LoVo (cell line): ENCODE data around the gene OPRM1.
"Not testable (repeated sequence)": the region's sequence is repeated elsewhere in the genome, so short reads cannot be mapped to it uniquely, and the experiment has no call there.

Experiments used
- DNase-seq: peaks from one replicate; pipeline ENCODE4 v3.0.0-alpha.2; 2016; ENCODE audit warnings: low spot score

The OPRM1 gene

DNA sequence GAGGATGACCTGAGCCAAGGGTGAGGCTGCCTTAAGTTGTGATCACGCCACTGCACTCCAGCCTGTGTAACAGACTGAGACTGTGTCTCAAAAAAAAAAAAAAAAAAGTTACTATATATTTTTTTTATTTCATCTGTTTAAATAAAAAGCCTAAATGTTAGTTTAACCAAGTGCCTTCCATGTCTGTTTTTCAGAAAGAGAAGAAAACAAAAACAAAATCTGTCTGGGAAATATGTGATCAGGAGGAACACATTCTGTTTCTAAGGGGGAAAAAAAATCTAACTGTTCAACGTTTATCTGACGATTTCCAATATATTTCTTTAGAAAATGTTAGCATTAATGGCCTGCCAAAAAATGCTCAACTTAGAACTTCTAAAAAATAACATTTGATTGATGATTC is 170.5 kb downstream of the OPRM1 start:
- DNase-seq: no peak

DNA sequence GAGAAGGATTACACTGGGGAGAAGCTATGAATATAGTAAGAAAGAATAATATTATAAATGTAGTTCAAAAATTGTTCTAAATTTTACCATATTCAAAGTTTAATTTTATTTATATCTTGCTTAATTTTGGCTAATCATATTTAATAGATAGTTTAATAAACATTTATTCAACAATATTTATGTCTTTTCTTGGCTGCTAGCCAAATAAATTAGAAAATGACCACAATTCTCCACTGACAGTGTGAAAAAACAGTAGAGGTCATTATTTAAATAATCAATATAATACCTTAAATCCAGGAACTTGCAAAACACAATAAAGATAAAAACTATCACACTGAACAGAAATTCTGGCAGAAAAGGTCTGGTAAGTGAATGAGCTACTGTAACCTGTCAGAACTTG is 171.6 kb downstream of the OPRM1 start:
- DNase-seq: no peak

DNA sequence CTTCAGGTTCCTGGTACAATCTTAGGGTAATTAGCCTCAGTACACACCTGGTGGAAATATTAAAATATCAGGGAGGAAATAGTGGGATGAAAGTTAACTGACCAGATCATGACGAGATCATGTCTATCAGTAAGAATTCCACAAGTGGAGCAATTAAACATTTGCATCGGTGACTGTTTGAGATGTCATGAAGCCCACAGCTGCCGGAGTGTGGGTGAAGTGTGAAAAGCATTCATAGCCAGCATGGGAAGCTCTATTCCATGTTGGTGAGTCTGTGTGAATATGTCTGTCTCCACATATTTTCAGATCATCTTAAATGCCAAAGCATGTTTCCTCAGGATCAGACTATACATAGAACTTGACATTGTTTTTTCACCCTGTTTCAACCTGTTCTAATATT is 174.7 kb downstream of the OPRM1 start:
- DNase-seq: no peak

DNA sequence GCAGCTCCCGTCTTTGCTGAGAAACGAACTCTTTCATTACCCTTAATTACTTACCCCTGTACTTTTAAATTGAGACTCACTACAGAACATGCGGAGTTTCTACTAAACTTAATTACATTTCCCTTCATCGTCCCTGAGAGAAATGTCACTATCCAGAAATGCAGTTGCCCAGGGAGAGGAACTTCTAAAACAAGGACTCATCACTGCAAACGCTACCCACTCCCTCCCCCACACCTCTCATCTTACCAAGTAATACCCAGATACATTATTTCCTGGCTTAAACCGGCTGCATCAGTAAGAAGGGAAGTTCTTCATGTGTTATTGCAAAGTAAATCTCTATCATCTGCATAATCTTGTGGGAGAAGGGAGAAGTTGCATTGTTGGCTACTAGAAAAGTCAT is 179.3 kb downstream of the OPRM1 start:
- DNase-seq: no peak

DNA sequence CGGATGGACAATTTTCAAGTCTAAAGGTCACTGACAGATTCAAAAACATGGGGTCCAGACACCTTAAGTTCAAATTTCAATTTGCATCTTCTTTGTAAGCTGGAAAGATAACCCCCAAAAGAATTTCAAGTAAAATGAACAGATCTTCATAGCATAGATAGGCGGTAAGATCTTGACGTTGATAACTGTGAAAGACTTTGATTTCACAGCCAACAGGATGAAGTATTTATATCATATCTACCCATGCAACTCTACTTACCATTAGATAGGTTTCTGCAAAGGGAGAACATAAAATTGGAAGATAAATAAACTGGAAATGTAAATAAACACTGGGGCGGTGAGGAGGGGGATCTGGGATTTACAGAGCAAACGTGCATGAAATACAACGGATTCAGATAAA is 179.7 kb downstream of the OPRM1 start:
- no peak for DNase-seq

DNA sequence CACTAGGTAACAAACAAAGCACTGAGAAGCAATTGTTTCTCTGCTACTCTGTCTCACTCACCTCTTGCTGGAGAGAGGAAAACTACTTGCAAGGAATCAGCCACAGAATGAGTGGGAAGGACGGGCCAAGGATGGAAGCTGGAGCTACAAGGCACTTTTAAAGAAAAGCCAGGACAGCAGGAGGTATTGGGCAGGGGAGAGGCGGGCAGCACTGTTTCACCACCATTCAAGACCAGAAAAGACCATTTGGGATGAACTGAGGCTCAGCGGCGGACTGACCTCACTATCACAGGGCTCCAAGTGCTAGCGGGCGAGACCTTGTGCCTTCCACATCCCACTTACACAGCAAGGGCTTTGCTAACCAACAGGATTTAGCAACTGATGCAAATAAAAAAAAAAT is 180.2 kb downstream of the OPRM1 start:
- no peak for DNase-seq

DNA sequence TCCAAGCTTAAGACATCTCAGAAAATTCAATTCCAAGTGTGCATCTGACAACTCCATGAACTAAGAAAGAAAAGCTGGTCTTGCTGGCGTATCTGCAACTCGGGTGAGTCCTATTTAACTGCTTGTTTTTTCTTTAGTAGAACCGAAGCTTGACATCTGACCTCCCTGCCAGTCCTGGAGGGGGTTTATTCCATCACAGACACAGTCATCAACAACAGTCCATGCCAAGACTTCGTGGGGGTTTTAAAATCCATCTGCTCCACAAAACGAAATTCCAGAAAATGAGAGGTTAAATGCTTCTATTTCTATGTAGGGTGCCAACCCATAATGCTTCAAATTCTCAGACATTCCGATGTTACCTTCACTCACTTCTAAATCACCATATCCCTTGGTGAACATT is 183.7 kb downstream of the OPRM1 start:
- no peak for DNase-seq

DNA sequence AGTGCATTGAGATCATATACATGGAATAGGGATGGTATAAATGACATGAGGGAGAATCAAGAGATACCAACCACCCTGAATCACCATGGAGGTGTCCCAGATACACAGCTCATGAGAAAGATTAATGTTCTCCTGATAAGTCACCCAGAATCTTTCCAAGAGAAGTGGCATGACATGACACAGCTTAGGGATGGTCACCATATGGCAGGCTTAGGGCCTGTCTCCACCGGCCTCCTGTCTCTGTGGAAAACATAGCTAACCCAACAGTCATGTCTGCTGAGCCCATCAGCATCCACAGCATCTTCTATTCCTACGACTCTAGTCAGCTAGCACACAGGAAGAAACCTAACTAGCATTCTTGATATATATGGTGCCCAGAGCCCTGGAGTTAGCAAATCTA is 184.3 kb downstream of the OPRM1 start:
- no peak for DNase-seq

DNA sequence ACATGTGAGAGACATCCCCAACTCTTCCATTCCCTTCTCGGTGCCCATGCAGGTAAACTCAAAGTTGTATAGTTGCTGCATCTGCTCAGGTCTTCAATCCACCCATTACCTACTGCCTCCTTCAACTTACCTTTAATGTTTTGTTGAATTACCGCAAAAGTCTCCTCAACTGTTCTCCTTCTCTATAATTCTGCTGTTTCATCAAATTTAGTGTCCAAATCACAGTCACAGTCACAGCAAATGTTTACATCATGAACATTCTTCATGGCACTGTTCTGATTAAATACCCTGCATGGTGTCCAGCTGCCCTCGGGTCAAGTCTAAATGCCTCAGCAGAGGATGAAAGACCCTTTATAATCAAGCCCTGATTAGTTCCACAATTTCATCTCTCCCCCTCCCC is 187.4 kb downstream of the OPRM1 start:
- DNase-seq: no peak

DNA sequence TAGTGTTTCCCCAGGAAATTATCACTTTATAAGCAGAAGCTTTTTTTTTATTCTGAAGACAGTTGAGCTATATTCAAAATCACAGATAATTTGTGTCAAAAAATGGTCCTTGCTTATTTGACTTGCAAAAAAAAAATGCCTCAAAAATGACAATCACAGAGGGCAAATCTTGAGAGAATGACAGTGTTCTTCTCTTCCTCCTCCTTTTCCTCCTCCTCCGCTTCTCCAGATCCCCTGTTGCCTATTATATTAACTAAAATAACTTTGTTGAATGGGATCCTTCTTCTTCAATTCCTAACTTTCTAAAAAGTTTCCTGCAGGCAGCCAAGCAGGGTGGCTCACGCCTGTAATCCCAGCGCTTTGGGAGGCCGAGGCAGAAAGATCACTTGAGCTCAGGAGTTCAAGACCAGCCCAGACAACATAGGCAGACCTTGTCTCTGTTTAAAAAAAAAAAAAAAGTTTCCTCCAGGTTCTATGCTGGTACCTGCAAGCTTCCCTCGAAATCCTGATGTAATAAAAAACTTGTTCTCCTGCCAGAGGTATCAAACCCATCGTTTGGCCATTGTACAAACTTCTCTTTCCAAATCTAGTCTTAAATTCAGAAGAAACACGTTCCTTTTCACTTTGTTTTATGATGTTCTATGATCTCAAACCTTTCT is 189.0 kb downstream of the OPRM1 start:
- no peak for DNase-seq

DNA sequence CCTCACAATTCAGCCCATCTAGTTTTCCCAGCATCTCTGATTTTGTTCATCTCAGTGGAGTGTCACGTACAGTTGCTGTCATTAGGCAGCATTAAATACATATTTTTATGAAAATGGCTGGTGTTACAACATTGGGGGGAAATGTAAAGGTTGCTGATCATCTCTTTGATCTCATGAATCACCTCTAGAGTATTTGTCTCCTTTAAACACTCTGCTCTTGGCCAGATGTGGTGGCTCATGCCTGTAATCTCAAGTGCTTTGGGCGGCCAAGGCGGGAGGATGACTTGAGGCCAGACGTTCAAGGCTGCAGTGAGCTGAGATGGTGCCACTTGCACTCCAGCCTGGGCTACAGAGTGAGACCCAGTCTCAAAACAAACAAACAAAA is 189.5 kb downstream of the OPRM1 start:
- DNase-seq: no peak

DNA sequence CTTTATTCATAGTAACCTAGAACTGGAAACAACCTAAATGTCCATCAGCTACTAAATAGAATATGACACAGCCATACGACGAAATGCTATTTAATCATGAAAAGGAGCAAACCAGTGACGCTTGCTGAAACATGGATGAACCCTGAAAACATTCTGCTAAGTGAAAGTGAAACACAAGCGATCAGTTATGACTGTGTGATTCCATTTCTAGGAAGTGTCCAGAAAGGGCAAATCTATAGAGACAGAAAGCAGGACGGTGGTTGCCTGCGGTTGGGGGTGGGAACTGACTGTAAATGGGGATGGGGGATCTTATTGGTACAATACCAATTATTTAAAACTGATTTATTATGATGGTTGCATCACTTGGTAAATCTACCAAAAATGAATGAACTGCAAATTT is 190.7 kb downstream of the OPRM1 start:
- DNase-seq: no peak

DNA sequence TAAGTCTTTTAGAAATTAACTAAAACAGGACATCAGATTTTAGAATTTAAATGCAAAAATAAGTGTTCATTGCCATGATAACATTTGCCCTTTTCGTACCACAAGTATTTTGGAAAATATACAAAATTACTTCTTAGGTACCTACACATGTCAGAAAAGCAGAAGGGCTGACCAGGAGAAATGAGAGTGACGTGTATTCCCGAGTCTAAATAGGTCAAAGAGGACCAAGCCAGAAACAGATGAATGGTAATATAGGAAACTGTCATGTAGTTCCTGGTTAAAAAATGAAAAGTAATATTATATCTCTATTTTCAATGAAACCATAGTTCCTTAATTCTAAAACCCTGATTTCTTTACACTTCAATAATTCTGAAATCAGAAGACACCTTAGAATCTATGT is 191.4 kb downstream of the OPRM1 start:
- DNase-seq: no peak

DNA sequence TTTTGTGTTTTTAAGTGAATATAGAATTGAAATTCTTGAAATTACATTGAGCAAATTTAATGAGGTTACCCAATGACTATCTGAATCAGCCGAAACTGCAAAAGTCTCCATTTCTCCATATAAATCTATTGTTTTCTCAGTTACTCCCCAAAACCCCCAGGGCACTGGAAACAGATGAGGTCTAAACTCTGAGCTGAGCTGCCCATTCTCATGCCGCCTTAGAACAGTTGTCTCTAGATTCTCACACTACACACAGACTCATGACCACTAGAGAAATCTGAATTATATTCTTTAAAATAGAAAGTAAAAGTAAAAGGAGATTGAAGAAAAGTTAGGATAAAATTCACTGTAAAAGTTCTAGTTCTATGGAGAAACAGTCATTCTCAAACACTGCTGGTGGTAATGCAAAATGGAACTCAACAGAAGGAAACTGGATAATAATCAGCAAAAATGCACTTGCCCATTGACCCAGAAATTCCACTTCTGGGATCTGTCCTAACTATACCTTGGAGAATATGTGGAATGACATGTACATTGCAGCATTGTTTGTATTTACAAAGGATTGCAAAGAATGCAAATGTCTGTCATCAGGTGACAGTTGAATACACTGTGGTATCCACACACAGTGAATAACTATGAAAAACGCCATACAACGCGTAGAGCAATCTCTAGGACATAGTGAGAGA is 192.0 kb downstream of the OPRM1 start:
- no peak for DNase-seq

DNA sequence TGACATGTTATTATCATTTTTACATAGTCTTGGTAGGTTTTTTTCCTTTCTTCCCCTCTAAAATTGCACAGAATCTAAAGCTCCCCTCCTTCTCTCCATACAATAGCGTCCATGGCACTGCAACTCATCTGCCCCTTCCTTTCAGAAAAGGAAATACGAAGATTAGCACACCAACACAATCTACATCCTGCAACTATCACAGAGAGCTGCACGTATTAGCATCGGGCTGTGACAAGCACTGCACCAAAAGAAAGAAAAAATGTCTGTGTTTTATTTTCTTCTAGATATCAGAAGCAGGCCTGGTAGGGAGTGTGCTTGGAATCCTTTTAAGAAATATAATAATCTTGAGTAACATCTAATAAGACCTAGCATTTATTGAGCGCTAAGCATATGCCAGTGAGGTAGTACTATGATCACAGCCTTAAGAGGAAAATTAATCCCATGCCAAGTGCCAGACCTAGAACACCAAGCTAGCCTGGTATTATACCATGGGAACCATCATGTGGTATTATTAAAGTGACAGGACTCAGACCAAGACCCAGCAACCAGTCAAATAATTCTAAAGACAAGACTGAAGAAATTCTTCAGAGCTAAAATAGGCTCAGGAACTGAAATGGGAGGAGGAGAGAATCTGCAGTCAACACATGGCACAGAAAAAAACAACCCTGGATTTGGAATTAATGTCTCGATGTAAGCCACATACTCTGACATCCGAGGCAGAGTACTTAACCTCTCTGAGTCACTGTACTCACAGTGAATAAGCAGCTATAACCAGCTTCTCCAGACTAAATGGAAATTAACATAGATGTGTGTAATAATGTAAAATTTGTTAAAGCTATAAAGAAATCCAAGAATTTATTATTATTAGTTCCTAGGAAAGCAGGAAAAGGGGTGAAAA is 193.2 kb downstream of the OPRM1 start:
- DNase-seq: no peak

DNA sequence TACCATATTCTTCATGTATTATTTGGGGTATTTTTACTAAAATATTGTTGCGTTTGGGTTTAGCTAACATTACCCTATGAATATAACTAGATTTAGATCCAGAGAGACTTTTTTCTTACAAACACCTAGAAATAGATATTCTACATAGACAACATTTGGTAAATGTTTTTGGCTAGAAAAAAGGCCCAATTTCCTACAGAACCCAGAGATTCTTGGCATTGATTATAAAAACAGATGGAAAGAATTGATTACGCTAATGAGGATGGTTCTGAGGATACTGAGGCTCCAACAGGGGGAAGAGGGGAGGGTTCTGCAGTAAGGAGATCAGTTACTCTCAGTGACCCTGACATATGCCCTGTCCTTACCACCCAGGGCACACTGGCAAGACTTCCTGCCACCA is 194.3 kb downstream of the OPRM1 start:
- no peak for DNase-seq

DNA sequence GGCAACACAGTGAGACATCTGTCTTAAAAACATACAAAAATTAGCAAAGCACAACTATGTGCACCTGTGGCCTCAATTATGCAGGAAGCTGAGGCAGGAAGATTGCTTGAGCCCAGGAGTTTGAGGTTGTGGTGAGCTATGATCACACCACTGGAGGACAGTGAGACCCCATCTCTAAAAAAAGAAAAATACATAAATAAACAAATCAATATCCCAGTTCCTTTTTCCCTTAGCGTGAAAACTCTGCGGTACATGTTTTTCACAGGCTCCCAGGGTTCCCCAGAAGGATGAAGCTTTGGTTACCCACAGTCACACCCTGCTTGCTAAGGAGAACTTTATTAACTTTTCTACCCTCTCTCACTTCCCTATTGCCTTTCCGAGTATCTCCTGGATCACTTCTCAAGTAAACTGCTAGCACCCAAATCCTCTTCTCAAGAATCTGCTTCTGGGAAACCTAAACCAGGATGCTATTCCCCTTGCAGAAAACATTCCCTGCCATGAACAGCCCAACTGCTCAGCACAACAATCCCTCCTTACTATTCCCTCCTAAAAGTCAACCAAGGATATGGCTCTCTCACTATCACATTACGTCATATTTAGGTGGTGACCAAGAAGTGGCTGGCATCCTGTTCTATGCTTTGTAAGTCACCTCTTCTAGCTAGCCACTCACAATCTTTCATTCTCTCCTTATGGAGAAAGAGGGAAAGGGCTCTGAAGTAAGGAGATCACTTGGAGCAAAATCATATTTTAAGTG is 195.2 kb downstream of the OPRM1 start:
- DNase-seq: no peak

DNA sequence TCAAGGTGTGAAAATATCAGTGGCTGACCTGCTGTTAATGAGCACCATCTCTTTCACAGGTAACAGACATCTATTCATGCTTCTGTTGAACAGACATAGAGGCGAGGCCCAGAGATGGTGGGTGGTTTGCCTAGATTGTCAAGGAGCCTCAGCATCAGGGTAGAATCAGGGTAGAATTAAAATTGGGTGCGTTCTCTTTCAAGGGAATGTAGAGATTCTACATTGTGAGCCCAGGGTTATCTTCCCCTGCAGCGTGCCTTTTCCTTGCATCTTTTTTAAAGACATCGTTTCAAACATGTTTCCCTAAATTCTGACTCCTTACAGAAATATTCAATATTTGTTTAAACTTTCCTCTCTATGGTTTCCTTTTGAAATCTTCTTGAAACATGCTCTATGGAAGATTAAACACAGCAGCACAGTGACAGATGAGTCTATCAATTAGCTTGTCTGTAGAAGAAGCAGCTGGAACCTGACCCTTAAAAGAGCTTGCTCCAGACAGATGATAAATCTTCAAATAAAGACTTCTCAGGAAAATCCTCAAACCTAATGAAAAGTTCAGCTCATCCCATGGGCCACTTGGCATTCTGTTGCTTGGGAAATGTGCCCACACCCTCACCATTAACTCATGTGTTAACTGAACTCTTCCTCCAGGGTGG is 197.7 kb downstream of the OPRM1 start:
- DNase-seq: no peak

DNA sequence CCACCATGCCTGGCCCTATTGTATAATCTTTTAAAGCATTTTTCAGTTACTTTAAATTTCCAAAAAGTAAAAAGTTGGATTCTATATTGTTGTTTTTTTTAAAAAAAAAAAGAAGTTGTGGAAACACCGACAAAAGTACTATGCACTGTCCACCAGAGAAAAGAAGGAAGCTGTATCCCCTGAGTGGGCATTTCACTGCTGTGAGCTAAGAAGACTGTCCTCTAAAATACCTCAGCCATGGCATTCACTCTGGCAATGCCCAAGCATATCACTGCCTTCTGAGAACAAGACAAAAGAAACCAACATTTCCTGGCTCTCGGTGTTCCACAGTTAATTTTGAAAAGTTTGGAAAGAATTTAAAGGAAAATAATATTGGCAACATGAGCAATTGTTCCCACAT is 199.8 kb downstream of the OPRM1 start:
- DNase-seq: no peak

DNA sequence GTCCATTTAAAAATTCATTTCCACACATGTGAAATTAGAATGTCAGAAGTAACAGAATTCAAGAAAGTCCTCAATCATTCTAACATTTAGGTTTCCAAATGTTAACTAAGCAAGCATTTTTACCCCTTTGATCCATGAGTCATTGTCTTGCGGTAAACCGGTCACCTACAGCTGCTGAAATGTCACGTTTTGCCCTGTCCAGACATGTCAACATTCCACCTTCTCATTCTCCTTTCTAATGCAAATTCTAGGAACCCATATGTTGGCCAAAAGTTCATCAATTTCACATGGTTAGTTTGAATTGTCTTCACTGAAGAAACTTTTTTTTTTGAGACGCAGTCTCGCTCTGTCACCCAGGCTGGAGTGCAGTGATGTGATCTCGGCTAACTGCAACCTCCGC is 200.4 kb downstream of the OPRM1 start:
- DNase-seq: no peak

DNA sequence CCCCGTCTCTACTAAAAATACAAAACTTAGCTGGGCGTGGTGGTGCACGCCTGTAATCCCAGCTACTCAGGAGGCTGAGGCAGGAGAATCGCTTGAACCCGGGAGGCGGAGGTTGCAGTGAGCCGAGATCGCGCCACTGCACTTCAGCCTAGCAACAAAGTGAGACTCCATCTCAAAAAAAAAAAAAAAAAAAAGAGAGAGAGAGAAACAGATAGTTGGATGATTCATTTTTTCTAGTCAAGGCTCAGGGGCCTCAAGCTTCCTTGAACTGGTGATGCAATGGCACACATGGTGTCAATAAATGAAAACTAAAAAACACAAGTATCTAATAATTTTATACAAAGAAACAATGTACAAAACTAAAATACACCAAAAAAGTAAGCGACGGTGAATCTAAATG is 202.0 kb downstream of the OPRM1 start:
- DNase-seq: not testable (repeated sequence)

DNA sequence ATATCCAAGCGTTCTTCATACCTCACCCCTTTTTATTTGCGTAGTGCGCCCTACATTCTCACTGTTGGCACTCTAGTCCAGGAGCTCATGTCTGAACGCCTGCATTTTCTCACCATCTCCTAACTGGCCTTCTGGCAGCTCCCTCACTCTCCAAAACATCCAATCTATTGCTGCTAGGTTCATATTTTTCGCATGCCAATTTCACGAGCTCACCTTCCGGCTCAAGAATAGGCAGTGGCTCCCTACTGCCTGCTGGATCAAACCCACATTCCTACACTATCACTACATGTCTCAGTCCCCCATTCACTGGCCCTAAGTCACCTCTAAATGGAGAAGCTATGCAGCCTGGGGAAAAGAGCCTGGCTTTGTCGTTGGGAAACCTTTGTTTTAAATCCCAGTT is 202.5 kb downstream of the OPRM1 start:
- DNase-seq: no peak
